Effector memory CD4-positive, alpha-beta T cell (primary cell): ENCODE data around the gene CERS5.

Experiments
- DNase-seq, 3 donors: peaks; one replicate each; pipeline ENCODE4 v3.0.0-alpha.2; 2020
- H3K27ac ChIP-seq: 2 replicates; pipeline ENCODE4 v1.7.0; 2013; ENCODE audit warnings: mild to moderate bottlenecking, low read length, moderate library complexity; ENCODE audit not compliant: insufficient read depth, poor library complexity, severe bottlenecking
- H3K27me3 ChIP-seq: replicated peaks from 2 replicates; pipeline ENCODE4 v1.7.0; 2013; ENCODE audit warnings: mild to moderate bottlenecking, low read length; ENCODE audit not compliant: insufficient read depth, control insufficient read depth, poor library complexity, severe bottlenecking
- H3K36me3 ChIP-seq: 2 replicates; pipeline ENCODE4 v1.7.0; 2013; ENCODE audit warnings: mild to moderate bottlenecking, low read length, moderate library complexity; ENCODE audit not compliant: control insufficient read depth, insufficient read depth
- H3K4me1 ChIP-seq: 2 replicates; pipeline ENCODE4 v1.7.0; 2013; ENCODE audit warnings: low read length, mild to moderate bottlenecking; ENCODE audit not compliant: control insufficient read depth, insufficient read depth, poor library complexity, severe bottlenecking
- H3K4me3 ChIP-seq: 2 replicates; pipeline ENCODE4 v1.7.0; 2013; ENCODE audit warnings: low read length, low read depth, mild to moderate bottlenecking; ENCODE audit not compliant: insufficient read depth, poor library complexity, severe bottlenecking
- H3K9me3 ChIP-seq: 2 replicates; pipeline ENCODE4 v1.7.0; 2013; ENCODE audit warnings: mild to moderate bottlenecking, low read length, moderate library complexity; ENCODE audit not compliant: control insufficient read depth

The CERS5 gene

DNA sequence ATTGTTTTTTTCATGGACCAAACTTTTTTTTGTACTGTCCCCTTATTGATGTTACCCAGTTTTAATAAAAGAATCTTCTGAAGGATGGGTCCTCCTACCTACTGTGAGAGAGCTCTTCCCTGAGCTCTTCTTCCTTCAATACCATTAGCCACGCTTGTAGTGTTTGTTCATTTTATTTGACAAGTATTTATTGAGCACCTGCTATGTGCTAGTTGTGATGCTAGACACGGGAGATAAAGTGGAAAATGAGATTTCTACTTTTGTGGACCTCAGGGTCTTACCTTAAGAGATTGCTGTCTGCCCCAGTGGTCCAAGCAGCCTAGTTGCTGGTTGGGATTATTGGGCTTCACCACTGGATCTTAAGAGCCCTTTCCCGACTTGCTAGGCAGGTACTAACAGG is 66.6 kb downstream of the CERS5 start:
- H3K9me3 ChIP-seq: no peaks in the 10 kb centered on the region
- H3K36me3 ChIP-seq: peaks cover 41% of the 10 kb centered on the region
- no peaks in the 10 kb centered on the region for H3K4me1 ChIP-seq
- no peaks in the 10 kb centered on the region for H3K27me3 ChIP-seq
- no peak overlapping the region for H3K27ac ChIP-seq
- DNase-seq: no peak
- H3K4me3 ChIP-seq: no peak overlapping the region

DNA sequence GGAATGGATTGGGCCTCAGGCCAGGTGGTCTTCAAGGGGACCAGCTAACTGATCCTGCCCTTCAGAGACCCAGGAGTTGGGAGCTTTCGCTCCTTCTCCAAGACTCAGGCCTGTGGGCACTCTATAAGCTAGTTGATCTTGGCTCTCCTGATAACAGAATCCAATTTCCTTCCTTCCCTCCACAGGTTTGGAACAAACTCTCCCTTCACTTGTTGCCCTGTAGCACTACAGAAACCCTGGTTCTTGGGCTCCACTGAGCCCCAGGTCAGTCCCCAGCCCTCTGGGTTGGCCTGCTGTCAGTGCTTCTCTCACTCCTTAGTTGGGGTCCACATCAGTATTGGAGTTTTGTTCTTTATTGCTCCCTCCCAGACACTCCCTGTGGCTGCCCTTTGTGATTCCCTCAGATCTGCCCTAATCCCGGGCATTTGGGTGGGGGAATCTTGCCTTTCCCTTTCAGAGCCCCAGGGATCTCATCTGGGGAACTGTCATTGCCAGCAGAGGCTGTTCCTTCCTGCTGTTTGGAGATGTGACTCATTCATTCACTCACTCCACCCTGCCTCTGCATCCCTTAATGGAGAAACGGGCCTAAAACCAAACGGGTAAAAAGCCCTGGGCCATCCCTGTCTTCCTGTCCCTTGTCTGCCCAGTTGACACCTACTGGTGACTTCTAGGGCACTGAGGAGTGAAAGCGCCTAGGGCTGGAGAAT is 67.7 kb downstream of the CERS5 start:
- H3K4me3 ChIP-seq: no peak overlapping the region
- no peak for DNase-seq
- no peaks in the 10 kb centered on the region for H3K9me3 ChIP-seq
- H3K4me1 ChIP-seq: no peaks in the 10 kb centered on the region
- H3K27ac ChIP-seq: no peak overlapping the region
- H3K36me3 ChIP-seq: peaks cover 52% of the 10 kb centered on the region
- H3K27me3 ChIP-seq: no peaks in the 10 kb centered on the region

- peaks cover 64% of the 10 kb centered on the region for H3K36me3 ChIP-seq
- no peaks in the 10 kb centered on the region for H3K27me3 ChIP-seq
- H3K27ac ChIP-seq: no peak overlapping the region
- no peaks in the 10 kb centered on the region for H3K9me3 ChIP-seq
- no peaks in the 10 kb centered on the region for H3K4me1 ChIP-seq
- DNase-seq: no peak
- H3K4me3 ChIP-seq: no peak overlapping the region
These were observed 69.2 kb downstream of the CERS5 start for GRCh38 chr12:50097952-50098351.

DNA sequence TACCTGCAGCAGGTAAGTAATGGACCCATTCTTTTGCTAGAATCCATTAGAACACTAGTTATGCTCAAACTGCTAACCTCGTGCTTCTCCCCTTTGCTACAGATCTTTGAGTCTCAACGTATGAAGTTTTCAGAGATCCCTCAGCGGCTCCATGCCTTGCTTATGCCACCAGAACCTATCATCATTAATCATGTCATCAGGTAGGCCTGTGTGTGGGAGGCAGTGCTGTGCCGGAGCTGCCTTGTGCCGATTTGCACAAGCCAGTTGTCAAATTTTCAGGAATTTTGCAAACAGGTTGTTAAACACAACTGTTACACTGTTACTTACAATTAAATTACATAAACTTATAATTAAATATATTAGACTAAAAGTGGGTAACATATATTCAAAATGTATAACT is 76.8 kb downstream of the CERS5 start:
- H3K27me3 ChIP-seq: no peaks in the 10 kb centered on the region
- DNase-seq: no peak
- H3K4me3 ChIP-seq: no peak overlapping the region
- no peaks in the 10 kb centered on the region for H3K9me3 ChIP-seq
- H3K27ac ChIP-seq: no peak overlapping the region
- H3K36me3 ChIP-seq: peaks cover 65% of the 10 kb centered on the region
- H3K4me1 ChIP-seq: peaks cover 7% of the 10 kb centered on the region

DNA sequence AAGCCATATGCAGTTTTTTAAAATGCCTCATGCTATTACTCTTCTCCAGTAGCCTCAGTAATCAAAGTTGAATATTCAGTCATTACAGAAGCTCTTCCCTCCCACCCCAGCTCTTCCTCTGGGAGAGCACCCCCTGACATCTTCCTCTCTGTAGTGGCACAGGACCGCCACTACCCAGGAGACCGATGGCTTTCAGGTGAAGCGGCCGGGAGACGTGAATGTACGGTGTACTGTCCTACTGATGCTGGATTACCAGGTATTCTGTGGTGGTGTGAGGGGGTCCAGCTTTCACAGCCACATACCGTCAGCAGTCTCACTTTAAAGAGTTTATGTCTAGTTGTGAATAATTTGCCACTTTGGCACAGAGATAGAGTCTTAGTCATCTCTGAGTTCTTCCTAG is 77.4 kb downstream of the CERS5 start:
- peaks cover 58% of the 10 kb centered on the region for H3K36me3 ChIP-seq
- no peak overlapping the region for H3K4me3 ChIP-seq
- H3K4me1 ChIP-seq: peaks cover 7% of the 10 kb centered on the region
- no peaks in the 10 kb centered on the region for H3K9me3 ChIP-seq
- no peaks in the 10 kb centered on the region for H3K27me3 ChIP-seq
- DNase-seq: no peak
- H3K27ac ChIP-seq: no peak overlapping the region

GRCh38 chr12:50088577-50089335 is 78.4 kb downstream of the CERS5 start:
- H3K27ac ChIP-seq: no peak overlapping the region
- H3K9me3 ChIP-seq: no peaks in the 10 kb centered on the region
- peaks cover 50% of the 10 kb centered on the region for H3K36me3 ChIP-seq
- DNase-seq: peak in 2 of 3 donors; percentile 35 to 36
- no peaks in the 10 kb centered on the region for H3K27me3 ChIP-seq
- no peak overlapping the region for H3K4me3 ChIP-seq
- peaks cover 7% of the 10 kb centered on the region for H3K4me1 ChIP-seq

- H3K27ac ChIP-seq: no peak overlapping the region
- no peaks in the 10 kb centered on the region for H3K9me3 ChIP-seq
- H3K4me3 ChIP-seq: no peak overlapping the region
- H3K36me3 ChIP-seq: peaks cover 44% of the 10 kb centered on the region
- no peak for DNase-seq
- H3K4me1 ChIP-seq: peaks cover 7% of the 10 kb centered on the region
- no peaks in the 10 kb centered on the region for H3K27me3 ChIP-seq
These were observed 79.2 kb downstream of the CERS5 start for GRCh38 chr12:50087995-50088394.

DNA sequence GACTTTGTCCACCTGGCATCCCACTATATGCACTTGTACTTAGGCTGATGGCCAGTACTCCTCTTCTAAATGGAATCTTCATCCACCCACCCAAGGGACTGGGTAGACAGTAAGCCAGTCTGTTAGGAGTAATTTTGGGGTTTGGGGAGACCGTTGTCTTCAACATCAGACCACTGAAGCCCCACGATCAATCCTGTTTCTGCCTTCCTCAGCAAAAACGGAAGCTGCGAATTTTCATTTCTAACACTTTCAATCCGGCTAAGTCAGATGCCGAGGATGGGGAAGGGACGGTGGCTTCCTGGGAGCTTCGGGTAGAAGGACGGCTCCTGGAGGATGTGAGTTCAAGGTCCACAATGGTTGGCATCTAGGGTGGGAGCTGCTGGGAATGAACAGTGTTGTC is 80.0 kb downstream of the CERS5 start:
- Histone ChIP-seq H3K36me3 (peaks cover 38% of the 10 kb centered on the region), H3K27me3 (no peaks in the 10 kb centered on the region), H3K4me1 (peaks cover 7% of the 10 kb centered on the region), H3K4me3 (no peak overlapping the region), H3K9me3 (no peaks in the 10 kb centered on the region), H3K27ac (no peak overlapping the region)
- no peak for DNase-seq

DNA sequence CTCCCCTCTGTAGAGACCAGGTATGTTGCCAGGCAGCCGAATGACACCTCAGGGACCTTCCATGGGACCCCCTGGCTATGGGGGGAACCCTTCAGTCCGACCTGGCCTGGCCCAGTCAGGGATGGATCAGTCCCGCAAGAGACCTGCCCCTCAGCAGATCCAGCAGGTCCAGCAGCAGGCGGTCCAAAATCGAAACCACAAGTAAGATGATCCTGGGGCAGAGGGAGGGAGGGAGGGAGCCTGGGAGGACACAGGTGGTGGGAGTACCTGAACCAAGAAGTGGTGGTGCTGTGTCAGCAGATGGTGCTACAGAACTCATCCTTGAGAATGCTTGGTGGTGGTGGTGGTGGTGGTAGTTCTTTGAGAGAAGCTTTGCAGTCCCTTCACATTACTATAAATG is 81.0 kb downstream of the CERS5 start:
- Histone ChIP-seq H3K36me3 (peaks cover 29% of the 10 kb centered on the region), H3K9me3 (no peaks in the 10 kb centered on the region), H3K27ac (peak overlapping the region; percentile 90), H3K4me3 (no peak overlapping the region), H3K4me1 (peaks cover 7% of the 10 kb centered on the region), H3K27me3 (no peaks in the 10 kb centered on the region)
- no peak for DNase-seq

- Histone ChIP-seq H3K9me3 (no peaks in the 10 kb centered on the region), H3K27me3 (no peaks in the 10 kb centered on the region), H3K36me3 (peaks cover 28% of the 10 kb centered on the region), H3K4me1 (peaks cover 7% of the 10 kb centered on the region), H3K4me3 (peak overlapping the region; percentile 95), H3K27ac (peak overlapping the region; percentile 90)
- DNase-seq: no peak
These were observed 81.5 kb downstream of the CERS5 start for GRCh38 chr12:50085615-50086072.
